SH-SY5Y (cell line): ENCODE measurements around the gene ODAD3.

Source experiments
- GATA2 ChIP-seq: IDR thresholded peaks from 2 replicates; pipeline ENCODE4 v1.6.1; 2011; ENCODE audit warnings: mild to moderate bottlenecking, low read depth, low read length
- GATA3 ChIP-seq: IDR thresholded peaks from 2 replicates; pipeline ENCODE4 v1.6.1; 2011; ENCODE audit warnings: low read depth, mild to moderate bottlenecking, low read length, moderate library complexity

DNA sequence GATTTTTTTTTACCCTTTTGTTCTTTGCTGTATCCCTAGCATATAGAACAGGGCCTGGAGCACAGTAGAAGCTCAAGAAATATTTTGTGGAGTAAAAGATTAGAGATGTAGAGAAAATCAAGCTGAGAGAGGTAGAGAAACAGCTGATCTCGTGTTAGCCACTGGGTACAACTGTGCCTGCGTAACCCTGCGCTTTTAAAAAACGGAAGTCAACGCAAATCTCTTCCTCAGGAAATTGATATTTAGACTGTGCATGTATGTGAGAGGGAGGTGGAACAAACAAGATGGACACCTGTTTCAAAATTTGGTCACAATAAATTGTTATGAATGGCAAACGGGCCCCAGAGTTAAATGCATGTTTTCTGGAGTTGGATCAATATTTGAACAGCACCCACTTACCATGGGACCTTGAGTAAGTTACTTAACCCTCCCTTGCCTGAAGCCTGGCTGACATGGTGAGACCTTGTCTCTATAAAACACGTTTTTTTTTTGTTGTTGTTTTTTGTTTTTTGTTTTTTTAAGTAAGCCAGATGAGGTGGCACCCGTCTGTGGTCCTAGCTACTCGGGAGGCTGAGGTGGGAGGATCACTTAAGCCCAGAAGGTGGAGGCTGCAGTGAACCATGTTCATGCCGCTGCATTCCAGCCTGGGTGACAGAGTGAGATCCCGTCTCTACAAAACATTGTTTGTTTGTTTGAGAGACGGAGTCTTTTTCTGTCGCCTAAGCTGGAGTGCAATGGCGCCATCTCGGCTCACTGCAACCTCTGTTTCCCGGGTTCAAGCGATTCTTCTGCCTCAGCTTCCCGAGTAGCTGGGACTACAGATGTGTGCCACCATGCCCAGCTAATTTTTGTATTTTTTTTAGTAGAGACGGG is 47.5 kb downstream of the ODAD3 start:
- TF ChIP-seq GATA3: no peak
- no peak for TF ChIP-seq GATA2
